Mesenchymal stem cell (in vitro differentiated cells and primary cell): ENCODE measurements around the gene KIF5A.

Experiments
- DNase-seq: peaks from one replicate; pipeline ENCODE4 v3.0.0-alpha.2; 2013
- H2AFZ ChIP-seq: one replicate; pipeline ENCODE4 v1.6.1; 2013; ENCODE audit warnings: low read depth, mild to moderate bottlenecking, control low read depth, inconsistent platforms, low read length, moderate library complexity
- H2AK5ac ChIP-seq: 2 replicates; pipeline ENCODE4 v1.6.1; 2013; ENCODE audit warnings: low read length, moderate library complexity, mild to moderate bottlenecking, inconsistent platforms; ENCODE audit not compliant: severe bottlenecking
- H2BK120ac ChIP-seq: one replicate; pipeline ENCODE4 v1.6.1; 2013; ENCODE audit warnings: low read depth, mild to moderate bottlenecking, inconsistent platforms, low read length, moderate library complexity
- H2BK12ac ChIP-seq, 2 experiments: one replicate each; pipeline ENCODE4 v1.6.1; 2013; ENCODE audit warnings: inconsistent platforms in 2 of 2, low read length in 2 of 2, mild to moderate bottlenecking in 2 of 2, moderate library complexity in 2 of 2, control low read depth in 1 of 2
- H2BK15ac ChIP-seq: one replicate; pipeline ENCODE4 v1.6.1; 2013; ENCODE audit warnings: mild to moderate bottlenecking, low read depth, inconsistent platforms; ENCODE audit not compliant: poor library complexity, severe bottlenecking
- H2BK5ac ChIP-seq: 2 replicates; pipeline ENCODE4 v1.6.1; 2013; ENCODE audit warnings: low read depth, mild to moderate bottlenecking, low read length, control low read depth, inconsistent platforms; ENCODE audit not compliant: poor library complexity, severe bottlenecking
- H3K14ac ChIP-seq, 2 experiments: one replicate each; pipeline ENCODE4 v1.6.1; 2013; ENCODE audit warnings: inconsistent platforms in 2 of 2, low read length in 2 of 2, control low read depth in 1 of 2, mild to moderate bottlenecking in 1 of 2, moderate library complexity in 1 of 2
- H3K18ac ChIP-seq, 2 experiments: one replicate each; pipeline ENCODE4 v1.6.1; 2013; ENCODE audit warnings: inconsistent platforms in 2 of 2, low read length in 2 of 2, control low read depth in 1 of 2, low read depth in 1 of 2, mild to moderate bottlenecking in 1 of 2
- H3K23ac ChIP-seq, 2 experiments: one replicate each; pipeline ENCODE4 v1.6.1; 2013; ENCODE audit warnings: inconsistent platforms in 2 of 2, low read length in 2 of 2, mild to moderate bottlenecking in 2 of 2, moderate library complexity in 2 of 2, control low read depth in 1 of 2
- H3K27ac ChIP-seq: 2 replicates; pipeline ENCODE4 v1.5.1; 2013; ENCODE audit warnings: mild to moderate bottlenecking, moderate library complexity, low read length, control low read depth, inconsistent platforms; ENCODE audit not compliant: poor library complexity, severe bottlenecking
- H3K27me3 ChIP-seq, 2 experiments: 2 replicates each; pipeline versions ENCODE4 v1.6.1 to v1.7.0; 2013; ENCODE audit warnings: low read length in 2 of 2, mild to moderate bottlenecking in 2 of 2, moderate library complexity in 2 of 2, control low read depth in 1 of 2, inconsistent platforms in 1 of 2; ENCODE audit not compliant: control insufficient read depth in 1 of 2, insufficient read depth in 1 of 2
- H3K36me3 ChIP-seq, 2 experiments: 2 replicates each; pipeline versions ENCODE4 v1.6.1 to v1.7.0; 2013; ENCODE audit warnings: low read length in 2 of 2, control low read depth in 1 of 2, inconsistent platforms in 1 of 2, low read depth in 1 of 2, mild to moderate bottlenecking in 1 of 2; ENCODE audit not compliant: insufficient read depth in 2 of 2, control insufficient read depth in 1 of 2
- H3K4ac ChIP-seq, 2 experiments: one replicate each; pipeline ENCODE4 v1.6.1; 2013; ENCODE audit warnings: inconsistent platforms in 2 of 2, low read length in 2 of 2, mild to moderate bottlenecking in 2 of 2, moderate library complexity in 2 of 2, control low read depth in 1 of 2, low read depth in 1 of 2
- H3K4me1 ChIP-seq: 2 replicates; pipeline ENCODE4 v1.6.1; 2013; ENCODE audit warnings: low read depth, low read length, control low read depth; ENCODE audit not compliant: control insufficient read depth, insufficient read depth
- H3K4me2 ChIP-seq: 2 replicates; pipeline ENCODE4 v1.6.1; 2013; ENCODE audit warnings: low read length, mild to moderate bottlenecking, inconsistent platforms; ENCODE audit not compliant: poor library complexity, severe bottlenecking
- H3K4me3 ChIP-seq, 2 experiments: 2 replicates each; pipeline versions ENCODE4 v1.5.1 to v1.7.0; 2013; ENCODE audit warnings: low read length in 2 of 2, mild to moderate bottlenecking in 2 of 2, control low read depth in 1 of 2, low read depth in 1 of 2; ENCODE audit not compliant: insufficient read depth in 1 of 2
- H3K79me1 ChIP-seq: replicated peaks from 2 replicates; pipeline ENCODE4 v1.6.1; 2013; ENCODE audit warnings: mild to moderate bottlenecking, control low read depth, low read length, inconsistent platforms; ENCODE audit not compliant: poor library complexity, severe bottlenecking
- H3K9ac ChIP-seq: 2 replicates; pipeline ENCODE4 v1.7.0; 2013; ENCODE audit warnings: mild to moderate bottlenecking, low read length, moderate library complexity
- H3K9me3 ChIP-seq: 2 replicates; pipeline ENCODE4 v1.7.0; 2013; ENCODE audit warnings: mild to moderate bottlenecking, low read length; ENCODE audit not compliant: control insufficient read depth
- H4K8ac ChIP-seq: one replicate; pipeline ENCODE4 v1.6.1; 2013; ENCODE audit warnings: inconsistent platforms, mild to moderate bottlenecking, low read length, moderate library complexity
- H4K91ac ChIP-seq: one replicate; pipeline ENCODE4 v1.6.1; 2013; ENCODE audit warnings: mild to moderate bottlenecking, low read length, inconsistent platforms
- WGBS: methylation state at CpG from one replicate; pipeline ENCODE4 v1.1.7; 2013; ENCODE audit warnings: mixed read lengths; 5-methylcytosine and 5-hydroxymethylcytosine counted together

The KIF5A gene

DNA sequence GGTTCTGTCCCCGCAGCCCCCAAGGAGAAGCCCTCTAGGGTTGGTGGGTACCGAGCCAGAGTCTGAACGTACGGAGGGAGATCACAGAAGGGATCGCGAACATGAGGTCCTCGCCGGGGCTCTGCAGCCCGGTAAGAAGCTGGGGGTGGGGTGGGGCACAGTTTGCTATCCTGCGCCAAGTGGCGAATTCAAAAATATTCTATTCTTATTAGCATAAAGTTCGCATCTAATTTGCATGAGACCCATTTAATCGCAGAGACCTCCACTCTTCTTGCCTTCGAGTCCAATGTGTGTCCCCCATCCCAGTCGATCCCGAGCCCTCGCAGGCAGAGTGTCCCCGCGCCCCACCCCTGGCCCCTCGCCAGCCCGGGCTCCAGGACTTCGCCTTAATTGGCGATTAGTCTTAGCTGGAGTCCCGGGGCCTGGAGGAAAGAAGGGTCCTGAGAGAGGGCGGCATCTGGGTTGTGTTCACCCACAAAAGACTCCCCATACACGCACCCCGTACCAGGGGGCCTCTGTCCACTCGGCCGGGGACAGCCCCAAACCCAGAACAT is 60.8 kb downstream of the KIF5A start:
- H3K27ac ChIP-seq = no peak overlapping the region
- peak overlapping the region; percentile 68 for H2BK15ac ChIP-seq
- H2AFZ ChIP-seq = peak overlapping the region; percentile 37
- peak overlapping the region; percentile 76 for H3K4me2 ChIP-seq
- WGBS = 7% methylated on average over 24 of the region's 29 CpGs
- peak overlapping the region; percentile 86 for H4K91ac ChIP-seq
- H2AK5ac ChIP-seq = no peak overlapping the region
- peaks cover 12% of the 10 kb centered on the region for H3K79me1 ChIP-seq
- no peak for DNase-seq
- peak overlapping the region; percentile 77 for H3K9ac ChIP-seq
- no peak overlapping the region for H3K14ac ChIP-seq
- H3K9me3 ChIP-seq = no peaks in the 10 kb centered on the region
- peak overlapping the region; percentile 86 for H2BK120ac ChIP-seq
- peak overlapping the region; percentile 10 to 50 for H2BK12ac ChIP-seq
- H3K4me1 ChIP-seq = peaks cover 16% of the 10 kb centered on the region
- peak overlapping the region; percentile 95 for H4K8ac ChIP-seq
- H3K27me3 ChIP-seq = peaks cover 0 to 57% of the 10 kb centered on the region in 2 experiments
- no peak overlapping the region for H3K23ac ChIP-seq
- peak overlapping the region; percentile 2 to 42 for H3K4ac ChIP-seq
- H3K18ac ChIP-seq = peak overlapping the region; percentile 62 to 94
- H3K36me3 ChIP-seq = peaks cover 0 to 50% of the 10 kb centered on the region in 2 experiments
- H3K4me3 ChIP-seq = peak overlapping the region; percentile 70 to 81
- H2BK5ac ChIP-seq = no peak overlapping the region

DNA sequence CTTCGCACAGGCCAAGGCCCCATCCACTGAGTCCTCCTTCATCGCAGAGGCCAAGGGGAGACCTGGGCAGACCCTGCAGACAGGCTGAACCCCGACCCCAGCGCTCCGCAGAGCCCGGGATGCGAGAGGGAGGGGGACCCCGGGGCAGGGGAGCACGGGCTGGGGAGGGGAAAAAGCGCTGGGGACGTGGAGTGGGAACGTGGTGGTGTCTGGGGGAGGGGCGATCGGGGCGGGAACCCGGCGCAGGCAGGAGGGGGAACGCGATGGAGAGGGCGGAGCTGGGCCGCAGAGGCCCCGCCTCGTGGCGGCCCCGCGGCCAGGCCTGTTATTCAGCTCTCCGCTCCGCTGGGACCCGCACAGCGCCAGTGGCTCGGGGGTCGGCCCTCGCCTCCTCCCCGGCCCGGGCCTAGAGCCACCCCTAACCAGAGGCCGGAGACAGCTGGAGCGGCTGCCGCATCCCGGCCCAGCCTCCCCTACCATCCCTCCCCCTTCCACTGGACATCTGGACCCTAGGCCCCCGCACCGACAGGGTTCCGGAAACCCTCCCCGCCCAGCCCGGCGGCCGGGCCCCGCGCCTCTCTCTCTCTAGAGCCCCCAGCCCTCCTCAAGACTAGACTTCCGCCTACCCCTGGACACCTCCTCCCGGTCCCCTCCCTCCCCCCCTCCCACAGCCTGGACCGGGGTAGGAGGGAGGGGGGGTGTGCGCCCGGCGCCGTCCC is 61.4 kb downstream of the KIF5A start, which contains the start of gene ARHGEF25:
Gene ARHGEF25, plus strand, starts transcription at position 328 of the 719 bp plus-strand sequence. CDS start 460 bp downstream, outside the sequence.
- no peak within 1 kb of the TSS for H2AK5ac ChIP-seq
- H2BK120ac ChIP-seq = peak within 1 kb of the TSS; percentile 86
- H3K36me3 ChIP-seq = peaks cover 0 to 57% of the 10 kb centered on the region in 2 experiments
- H3K4me2 ChIP-seq = peak within 1 kb of the TSS; percentile 77
- peak within 1 kb of the TSS; percentile 77 for H3K9ac ChIP-seq
- peak within 1 kb of the TSS; percentile 2 to 42 for H3K4ac ChIP-seq
- H2AFZ ChIP-seq = peak within 1 kb of the TSS; percentile 37
- peaks cover 15% of the 10 kb centered on the region for H3K4me1 ChIP-seq
- peak within 1 kb of the TSS; percentile 78 to 94 for H3K18ac ChIP-seq
- H2BK5ac ChIP-seq = no peak within 1 kb of the TSS
- H3K9me3 ChIP-seq = no peaks in the 10 kb centered on the region
- 2% methylated on average over 9 of the region's 55 CpGs for WGBS
- peak; percentile 57 for DNase-seq
- peak within 1 kb of the TSS; percentile 95 for H4K8ac ChIP-seq
- H3K23ac ChIP-seq = peak within 1 kb of the TSS in 1 of 2 experiments; percentile 97
- H2BK12ac ChIP-seq = peak within 1 kb of the TSS; percentile 50 to 64
- H2BK15ac ChIP-seq = peak within 1 kb of the TSS; percentile 68
- no peak within 1 kb of the TSS for H3K27ac ChIP-seq
- H3K14ac ChIP-seq = no peak within 1 kb of the TSS
- H4K91ac ChIP-seq = peak within 1 kb of the TSS; percentile 86
- peaks cover 0 to 57% of the 10 kb centered on the region in 2 experiments for H3K27me3 ChIP-seq
- peaks cover 7% of the 10 kb centered on the region for H3K79me1 ChIP-seq
- H3K4me3 ChIP-seq = peak within 1 kb of the TSS; percentile 70 to 81

DNA sequence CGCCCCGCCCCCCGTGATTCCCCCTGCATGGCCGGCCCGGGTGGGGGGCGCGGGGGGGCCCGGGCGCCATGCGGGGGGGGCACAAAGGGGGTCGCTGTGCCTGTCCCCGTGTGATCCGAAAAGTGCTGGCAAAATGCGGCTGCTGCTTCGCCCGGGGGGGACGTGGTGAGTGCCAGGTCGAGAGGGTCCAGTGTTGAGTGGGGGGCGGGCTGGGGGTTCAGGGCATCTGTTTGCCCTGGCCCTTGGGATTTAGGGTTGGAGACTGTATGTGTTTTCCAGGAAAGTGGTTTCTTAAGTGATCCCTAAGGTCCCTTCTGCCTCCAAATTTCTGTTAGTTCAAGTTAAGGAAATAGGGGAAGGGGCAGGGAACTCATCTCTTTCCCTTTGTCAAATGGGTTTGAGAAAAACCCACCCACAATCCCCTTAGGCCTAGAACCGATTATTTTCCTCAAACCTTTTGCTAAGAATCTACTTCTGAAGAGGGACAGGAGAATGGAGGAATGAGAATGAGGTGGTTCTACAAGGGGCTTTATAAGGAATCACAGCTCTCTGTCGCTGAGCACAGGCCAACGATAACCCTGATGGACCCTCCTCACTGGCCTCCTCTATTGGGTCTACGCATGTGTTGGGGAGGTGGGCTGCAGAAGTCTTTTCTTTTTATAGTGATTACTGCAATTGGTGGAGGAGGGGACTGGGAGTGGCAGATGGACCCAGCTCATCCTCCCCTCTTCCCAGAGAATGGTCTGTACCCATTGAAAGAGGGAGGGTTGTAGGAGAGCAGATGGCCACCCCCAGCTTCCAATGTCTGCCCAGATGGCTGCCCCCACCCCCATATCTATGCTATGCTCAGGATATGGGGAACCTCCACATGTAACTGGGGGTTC is 62.2 kb downstream of the KIF5A start:
- peaks cover 0 to 57% of the 10 kb centered on the region in 2 experiments for H3K27me3 ChIP-seq
- no peak overlapping the region for H2BK15ac ChIP-seq
- H3K18ac ChIP-seq = peak overlapping the region in 1 of 2 experiments; percentile 78
- 12% methylated on average over 21 of the region's 23 CpGs for WGBS
- H3K4me1 ChIP-seq = peaks cover 15% of the 10 kb centered on the region
- H3K9ac ChIP-seq = peak overlapping the region; percentile 49
- no peak overlapping the region for H2AFZ ChIP-seq
- H3K36me3 ChIP-seq = peaks cover 0 to 56% of the 10 kb centered on the region in 2 experiments
- H3K27ac ChIP-seq = no peak overlapping the region
- peak overlapping the region; percentile 86 for H2BK120ac ChIP-seq
- peak overlapping the region in 1 of 2 experiments; percentile 64 for H2BK12ac ChIP-seq
- peak overlapping the region; percentile 92 for H4K8ac ChIP-seq
- no peak overlapping the region for H2BK5ac ChIP-seq
- DNase-seq = no peak
- H3K79me1 ChIP-seq = peaks cover 7% of the 10 kb centered on the region
- H3K9me3 ChIP-seq = no peaks in the 10 kb centered on the region
- H2AK5ac ChIP-seq = no peak overlapping the region
- peak overlapping the region; percentile 62 for H4K91ac ChIP-seq
- H3K23ac ChIP-seq = peak overlapping the region in 1 of 2 experiments; percentile 97
- no peak overlapping the region for H3K4ac ChIP-seq
- peak overlapping the region; percentile 60 to 81 for H3K4me3 ChIP-seq
- peak overlapping the region; percentile 77 for H3K4me2 ChIP-seq
- H3K14ac ChIP-seq = no peak overlapping the region
